ENCODE data around the gene FCHO2.

FCHO2 gene

DNA sequence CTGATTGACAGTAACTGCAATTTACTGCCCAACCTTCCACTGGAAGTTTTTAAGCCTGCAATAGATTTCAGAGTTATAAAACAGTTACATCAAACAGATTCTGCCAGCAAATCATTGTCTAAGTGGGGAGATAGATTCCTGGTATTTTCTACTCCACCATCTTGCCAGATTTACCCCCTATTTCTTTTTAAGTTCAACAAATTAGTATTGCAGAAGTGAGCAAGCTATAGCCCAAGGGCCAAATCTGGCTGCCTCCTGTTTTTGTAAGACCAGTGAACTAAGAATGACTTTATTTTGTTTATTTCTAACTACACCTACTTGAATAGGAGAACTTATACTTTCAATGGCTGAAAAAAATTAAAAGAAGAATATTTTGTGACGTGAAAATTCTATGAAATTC lies 155.7 kb downstream of the FCHO2 start:
- H3K9ac ChIP-seq (ENCODE audit: low read length): no peak overlapping the region
- TF ChIP-seq EZH2phosphoT487 (conservative IDR thresholded peaks at IDR 0.05; ENCODE audit: low read length): no peak
- TF ChIP-seq, protein P1, sequence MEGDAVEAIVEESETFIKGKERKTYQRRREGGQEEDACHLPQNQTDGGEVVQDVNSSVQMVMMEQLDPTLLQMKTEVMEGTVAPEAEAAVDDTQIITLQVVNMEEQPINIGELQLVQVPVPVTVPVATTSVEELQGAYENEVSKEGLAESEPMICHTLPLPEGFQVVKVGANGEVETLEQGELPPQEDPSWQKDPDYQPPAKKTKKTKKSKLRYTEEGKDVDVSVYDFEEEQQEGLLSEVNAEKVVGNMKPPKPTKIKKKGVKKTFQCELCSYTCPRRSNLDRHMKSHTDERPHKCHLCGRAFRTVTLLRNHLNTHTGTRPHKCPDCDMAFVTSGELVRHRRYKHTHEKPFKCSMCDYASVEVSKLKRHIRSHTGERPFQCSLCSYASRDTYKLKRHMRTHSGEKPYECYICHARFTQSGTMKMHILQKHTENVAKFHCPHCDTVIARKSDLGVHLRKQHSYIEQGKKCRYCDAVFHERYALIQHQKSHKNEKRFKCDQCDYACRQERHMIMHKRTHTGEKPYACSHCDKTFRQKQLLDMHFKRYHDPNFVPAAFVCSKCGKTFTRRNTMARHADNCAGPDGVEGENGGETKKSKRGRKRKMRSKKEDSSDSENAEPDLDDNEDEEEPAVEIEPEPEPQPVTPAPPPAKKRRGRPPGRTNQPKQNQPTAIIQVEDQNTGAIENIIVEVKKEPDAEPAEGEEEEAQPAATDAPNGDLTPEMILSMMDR (IDR thresholded peaks at IDR 0.05; ENCODE audit: insufficient read depth, low read length, poor library complexity, severe bottlenecking): no peak
- no peaks in the 10 kb centered on the region for H4K20me1 ChIP-seq (ENCODE audit: low read depth, low read length)

DNA sequence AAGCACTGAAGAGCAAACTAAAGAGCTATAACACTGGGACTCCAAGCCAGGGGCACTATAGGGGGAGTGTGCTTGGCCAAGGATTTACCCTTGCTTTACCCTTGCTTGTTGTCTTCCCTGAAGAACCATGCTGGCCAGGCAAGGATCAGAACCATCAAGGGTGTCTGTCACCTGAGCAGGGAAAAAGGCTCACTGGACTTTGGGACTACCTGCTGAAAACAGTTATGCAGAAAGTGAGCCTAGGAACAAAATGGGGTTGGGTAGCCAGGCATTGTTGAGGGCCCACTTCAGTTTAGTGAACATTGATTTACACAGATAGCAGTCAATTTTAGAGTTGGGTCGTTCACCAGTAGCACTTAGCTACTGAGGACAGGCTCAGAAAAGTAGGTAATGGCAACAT lies 156.5 kb downstream of the FCHO2 start:
- H3K9me3 ChIP-seq (ENCODE audit: insufficient read depth, low read length): no peaks in the 10 kb centered on the region
- TF ChIP-seq, protein P1 (IDR thresholded peaks at IDR 0.05; ENCODE audit: insufficient read depth, low read length, poor library complexity, severe bottlenecking): no peak
- TF ChIP-seq EZH2phosphoT487 (conservative IDR thresholded peaks at IDR 0.05; ENCODE audit: low read length): no peak
- no peak overlapping the region for H2AFZ ChIP-seq (ENCODE audit: low read depth, low read length, severe bottlenecking)
- H3K79me2 ChIP-seq (ENCODE audit: insufficient read depth, low read length): no peaks in the 10 kb centered on the region
- H3K27me3 ChIP-seq (ENCODE audit: low read length): no peaks in the 10 kb centered on the region
- no peak overlapping the region for H3K4me2 ChIP-seq (ENCODE audit: low read depth, low read length, poor library complexity, severe bottlenecking)
- H3K4me3 ChIP-seq (ENCODE audit: insufficient read depth, low read length, poor library complexity, severe bottlenecking): no peak overlapping the region
- no peak overlapping the region for H3K27ac ChIP-seq (ENCODE audit: low read depth, low read length)
- H3K9ac ChIP-seq (ENCODE audit: low read length): no peak overlapping the region
- no peaks in the 10 kb centered on the region for H3K9me2 ChIP-seq (replicated peaks; ENCODE audit: insufficient read depth, low read length)
- H4K20me1 ChIP-seq (ENCODE audit: low read depth, low read length): no peaks in the 10 kb centered on the region
- no peaks in the 10 kb centered on the region for H3F3A ChIP-seq (ENCODE audit: insufficient read depth)
- H3K36me3 ChIP-seq (ENCODE audit: low read length): no peaks in the 10 kb centered on the region

More for the DNA sequence above, 155.7 kb downstream of the FCHO2 start:
- H3K27ac ChIP-seq (ENCODE audit: low read depth, low read length): no peak overlapping the region
- H3K79me2 ChIP-seq (ENCODE audit: insufficient read depth, low read length): no peaks in the 10 kb centered on the region
- H3K9me2 ChIP-seq (replicated peaks; ENCODE audit: insufficient read depth, low read length): no peaks in the 10 kb centered on the region
- no peaks in the 10 kb centered on the region for H3K9me3 ChIP-seq (ENCODE audit: insufficient read depth, low read length)
- no peaks in the 10 kb centered on the region for H3F3A ChIP-seq (ENCODE audit: insufficient read depth)
- no peaks in the 10 kb centered on the region for H3K36me3 ChIP-seq (ENCODE audit: low read length)
- no peak overlapping the region for H3K4me2 ChIP-seq (ENCODE audit: low read depth, low read length, poor library complexity, severe bottlenecking)
- no peak overlapping the region for H2AFZ ChIP-seq (ENCODE audit: low read depth, low read length, severe bottlenecking)
- H3K4me3 ChIP-seq (ENCODE audit: insufficient read depth, low read length, poor library complexity, severe bottlenecking): no peak overlapping the region
- no peaks in the 10 kb centered on the region for H3K27me3 ChIP-seq (ENCODE audit: low read length)

DNA sequence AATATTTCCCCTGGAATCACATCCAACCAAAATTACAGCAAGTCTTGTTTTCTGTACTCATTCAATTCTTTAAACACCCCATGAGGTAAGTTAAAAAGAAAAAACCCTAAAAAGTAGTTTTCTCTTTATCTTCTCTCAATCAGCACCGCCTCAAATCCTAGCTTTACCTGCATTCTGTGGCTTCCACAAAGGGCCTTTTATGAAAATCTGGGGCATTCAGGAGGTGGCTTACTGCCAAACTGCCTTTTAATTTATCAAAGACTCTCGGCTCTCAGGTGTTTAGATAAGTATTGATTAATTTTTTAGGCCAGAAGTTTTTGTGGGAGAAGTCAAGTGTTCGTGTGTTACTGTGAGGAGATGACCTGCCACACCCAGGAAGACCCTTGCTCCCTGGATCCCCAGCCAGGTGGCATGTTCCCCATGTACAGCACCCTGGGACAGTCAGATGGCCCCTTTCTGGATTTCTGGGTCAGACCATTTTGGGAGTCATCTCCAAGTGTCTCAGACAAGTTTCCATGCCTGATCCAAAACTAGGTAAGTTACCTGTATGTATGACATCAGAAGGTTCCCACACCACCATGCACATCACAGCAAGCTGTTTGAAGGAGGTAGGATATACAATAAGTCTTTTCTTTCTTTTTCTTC lies 158.3 kb downstream of the FCHO2 start:
- Histone ChIP-seq H3K9me2 (replicated peaks; ENCODE audit: insufficient read depth, low read length) (no peaks in the 10 kb centered on the region), H3K4me2 (ENCODE audit: low read depth, low read length, poor library complexity, severe bottlenecking) (no peak overlapping the region), H3F3A (ENCODE audit: insufficient read depth) (no peaks in the 10 kb centered on the region), H3K9ac (ENCODE audit: low read length) (no peak overlapping the region), H2AFZ (ENCODE audit: low read depth, low read length, severe bottlenecking) (no peak overlapping the region), H3K9me3 (ENCODE audit: insufficient read depth, low read length) (no peaks in the 10 kb centered on the region), H3K36me3 (ENCODE audit: low read length) (no peaks in the 10 kb centered on the region), H3K27ac (ENCODE audit: low read depth, low read length) (no peak overlapping the region), H3K4me3 (ENCODE audit: insufficient read depth, low read length, poor library complexity, severe bottlenecking) (no peak overlapping the region), H3K27me3 (ENCODE audit: low read length) (no peaks in the 10 kb centered on the region), H3K79me2 (ENCODE audit: insufficient read depth, low read length) (no peaks in the 10 kb centered on the region), H4K20me1 (ENCODE audit: low read depth, low read length) (no peaks in the 10 kb centered on the region)
- TF ChIP-seq EZH2phosphoT487 (conservative IDR thresholded peaks at IDR 0.05; ENCODE audit: low read length): no peak
- TF ChIP-seq, protein P1 (IDR thresholded peaks at IDR 0.05; ENCODE audit: insufficient read depth, low read length, poor library complexity, severe bottlenecking): no peak

All from SU-DHL-6 (cell line).